PC-9 (cell line): ENCODE measurements around the gene CDH26. TPM values are rescaled to one million over a fixed set of nuclear protein-coding genes. Genes with fewer than 3 reads are reported as not detected.

Source experiments
- BruUV-seq: library from RNA; stranded (reverse); fragments of 400-500 nt; replicated peaks from 2 replicates; lab custom pipeline; 2021; lab: Mats Ljungman, UMichigan
- CTCF ChIA-PET: fragments of 300-600 bp; sonication (Branson Sonifier 250); formaldehyde crosslinking; loops from one replicate; lab custom pipeline; 2022; ENCODE audit warnings: antibody characterized with exemption; lab: Charles Lee
- POLR2A ChIA-PET: fragments of 300-600 bp; sonication (Branson Sonifier 250); formaldehyde crosslinking; loops from one replicate; lab custom pipeline; 2022; ENCODE audit warnings: antibody characterized with exemption; ENCODE audit not compliant: unreplicated experiment; lab: Charles Lee
- DNase-seq, 2 experiments: peaks; one replicate each; pipeline versions ENCODE4 v3.0.0 to v3.0.0-alpha.2; 2015 to 2022; ENCODE audit warnings: mixed read lengths in 1 of 2
- H2AFZ ChIP-seq: fragments of 200-600 bp; sonication (generic); 2 replicates; pipeline ENCODE4 v1.8.1; 2017; ENCODE audit warnings: antibody characterized with exemption
- H3F3A ChIP-seq: fragments of 200-600 bp; sonication (generic); 2 replicates; pipeline ENCODE4 v1.8.1; 2017; ENCODE audit warnings: antibody characterized with exemption, mild to moderate bottlenecking, low read depth; ENCODE audit not compliant: insufficient read depth
- H3K27ac ChIP-seq: fragments of 200-600 bp; sonication (generic); 2 replicates; pipeline ENCODE4 v1.6.1; 2016; ENCODE audit warnings: mixed run types
- H3K27me3 ChIP-seq: fragments of 200-600 bp; sonication (generic); 2 replicates; pipeline ENCODE4 v1.6.1; 2016; ENCODE audit warnings: low read depth, mixed run types; ENCODE audit not compliant: insufficient read depth
- H3K36me3 ChIP-seq: fragments of 200-600 bp; sonication (generic); 2 replicates; pipeline ENCODE4 v1.6.1; 2016; ENCODE audit warnings: low read depth, mixed run types
- H3K4me1 ChIP-seq: fragments of 200-600 bp; sonication (generic); replicated peaks from 2 replicates; pipeline ENCODE4 v1.6.1; 2016; ENCODE audit warnings: mixed run types; ENCODE audit not compliant: insufficient read depth
- H3K4me2 ChIP-seq: fragments of 200-600 bp; sonication (generic); 2 replicates; pipeline ENCODE4 v1.6.1; 2017; ENCODE audit warnings: mixed run types
- H3K4me3 ChIP-seq: fragments of 200-600 bp; sonication (generic); 2 replicates; pipeline ENCODE4 v1.6.1; 2016; ENCODE audit warnings: mixed run types
- H3K79me2 ChIP-seq: fragments of 200-600 bp; sonication (generic); 2 replicates; pipeline ENCODE4 v1.6.1; 2017; ENCODE audit warnings: low read depth, mixed run types
- H3K9me2 ChIP-seq: fragments of 200-600 bp; sonication (generic); 2 replicates; pipeline ENCODE4 v1.8.1; 2017; ENCODE audit warnings: mild to moderate bottlenecking; ENCODE audit not compliant: insufficient read depth
- H3K9me3 ChIP-seq: fragments of 200-600 bp; sonication (generic); 2 replicates; pipeline ENCODE4 v1.8.1; 2016; ENCODE audit warnings: low read depth; ENCODE audit not compliant: insufficient read depth
- H4K20me1 ChIP-seq: fragments of 200-600 bp; sonication (generic); 2 replicates; pipeline ENCODE4 v1.8.1; 2017; ENCODE audit not compliant: insufficient read depth
- CTCF ChIP-seq: fragments of 200-600 bp; sonication (generic); conservative IDR thresholded peaks from 2 replicates; pipeline ENCODE4 v1.6.1; 2017; ENCODE audit warnings: mixed run types, antibody characterized with exemption, mild to moderate bottlenecking, moderate library complexity
- EZH2 ChIP-seq: fragments of 200-600 bp; sonication (generic); IDR thresholded peaks from 2 replicates; pipeline ENCODE4 v1.8.0; 2017; ENCODE audit warnings: antibody characterized with exemption, low read depth
- intact Hi-C: fragments of 100-400 bp; cut with micrococcal nuclease; formaldehyde crosslinking; loops from one replicate; pipeline ENCODE4 v1.10.0; 2022; ENCODE audit not compliant: unreplicated experiment
- total RNA-seq: library from RNA; stranded (reverse); gene quantifications from 2 replicates; pipeline ENCODE4 v1.2.3, GENCODE V29; 2021

CDH26 gene
- total RNA-seq, 1 experiment from 2014 or later = 1.1 TPM

DNA sequence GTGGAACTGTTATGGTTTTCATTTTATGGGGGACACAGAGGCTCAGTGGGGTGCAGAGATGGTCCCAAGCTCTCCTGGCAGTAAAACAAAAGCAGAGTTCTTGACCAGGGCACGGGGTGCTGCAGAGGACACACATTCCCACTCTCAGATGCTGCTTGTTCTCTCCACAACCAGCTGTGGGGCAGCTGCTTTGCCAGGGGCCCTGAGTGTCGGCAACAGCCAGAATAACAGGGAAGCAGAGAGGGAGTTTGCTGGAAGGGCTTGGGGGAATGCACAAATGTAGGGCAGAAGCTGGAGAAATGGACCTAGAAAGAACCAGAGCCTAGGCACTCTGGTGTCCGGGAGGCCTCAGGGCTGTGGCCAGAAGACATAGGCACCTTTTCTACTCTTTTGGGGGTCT, 93.7 kb downstream of the CDH26 start:
- Histone ChIP-seq H2AFZ (no peak overlapping the region), H3K27ac (no peak overlapping the region), H3K4me2 (no peak overlapping the region), H3K79me2 (no peaks in the 10 kb centered on the region), H3K9me3 (no peaks in the 10 kb centered on the region), H3K9me2 (no peaks in the 10 kb centered on the region), H3K4me3 (no peak overlapping the region), H3K27me3 (no peaks in the 10 kb centered on the region), H3K36me3 (no peaks in the 10 kb centered on the region), H4K20me1 (no peaks in the 10 kb centered on the region), H3K4me1 (no peaks in the 10 kb centered on the region), H3F3A (no peaks in the 10 kb centered on the region)
- ChIA-PET CTCF (no interaction called here), POLR2A (no interaction called here)
- intact Hi-C loops = loop anchor here (2.0 to 10.0 kb wide), 2 partner anchors 63 to 207 kb away; no protein-coding TSS in a partner anchor
- BruUV-seq = no TSS peak
- DNase-seq = no peak
- no peak for TF ChIP-seq EZH2
- no peak for TF ChIP-seq CTCF

- DNase-seq = no peak
- no peaks in the 10 kb centered on the region for H3K9me2 ChIP-seq
- no peak overlapping the region for H3K27ac ChIP-seq
- no peak overlapping the region for H3K4me2 ChIP-seq
- H4K20me1 ChIP-seq = no peaks in the 10 kb centered on the region
- intact Hi-C loops = loop anchor here (10.0 kb wide), 1 partner anchor 208 kb away; no protein-coding TSS in a partner anchor
- H3K4me1 ChIP-seq = no peaks in the 10 kb centered on the region
- no peaks in the 10 kb centered on the region for H3K36me3 ChIP-seq
- H3K79me2 ChIP-seq = no peaks in the 10 kb centered on the region
- H3K27me3 ChIP-seq = no peaks in the 10 kb centered on the region
- no peak overlapping the region for H2AFZ ChIP-seq
- H3K4me3 ChIP-seq = no peak overlapping the region
- H3F3A ChIP-seq = no peaks in the 10 kb centered on the region
- CTCF ChIA-PET = no interaction called here
- POLR2A ChIA-PET = no interaction called here
- H3K9me3 ChIP-seq = no peaks in the 10 kb centered on the region
- BruUV-seq = no TSS peak
- TF ChIP-seq CTCF (no peak), EZH2 (no peak)
Measured at GRCh38 chr20:60052322-60052721, 94.1 kb downstream of the CDH26 start.

DNA sequence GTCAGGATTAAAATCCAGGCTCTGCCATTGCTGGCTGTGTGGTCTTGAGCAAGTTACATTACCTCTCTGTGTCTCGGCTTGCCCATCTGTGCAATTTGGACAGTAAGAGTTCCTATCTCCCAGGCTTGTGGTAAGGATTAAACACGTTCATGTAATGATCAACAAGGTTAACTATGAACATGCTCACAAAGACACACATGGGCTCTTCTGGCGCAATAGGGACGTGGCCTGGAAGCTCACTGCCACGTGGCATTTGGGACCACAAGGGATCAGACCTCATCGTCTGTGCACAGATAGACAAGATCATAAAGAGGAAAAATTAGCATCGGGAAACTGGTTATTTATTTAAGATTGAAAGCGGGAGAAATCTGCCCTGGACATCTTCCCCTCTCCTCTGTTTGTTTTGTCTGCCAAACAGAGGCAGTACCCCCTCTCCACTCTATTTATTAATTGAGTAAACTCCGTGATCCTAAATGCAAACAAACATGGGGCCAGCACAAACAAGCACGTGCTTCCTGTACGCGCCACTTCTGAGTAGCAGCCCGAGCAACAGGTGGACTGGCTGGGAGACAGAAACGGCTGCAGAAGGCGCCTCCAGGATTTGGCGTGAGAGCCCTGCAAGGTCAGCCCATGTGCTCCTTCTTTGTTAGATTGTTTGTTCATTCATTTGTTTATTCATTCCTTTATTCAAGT, 95.0 kb downstream of the CDH26 start:
- no peaks in the 10 kb centered on the region for H3K9me3 ChIP-seq
- H3K27ac ChIP-seq = no peak overlapping the region
- H4K20me1 ChIP-seq = no peaks in the 10 kb centered on the region
- no peak for TF ChIP-seq EZH2
- no peaks in the 10 kb centered on the region for H3K79me2 ChIP-seq
- CTCF ChIA-PET = no interaction called here
- H3K4me3 ChIP-seq = no peak overlapping the region
- no peaks in the 10 kb centered on the region for H3K4me1 ChIP-seq
- no peaks in the 10 kb centered on the region for H3F3A ChIP-seq
- no peak overlapping the region for H3K4me2 ChIP-seq
- no peak overlapping the region for H2AFZ ChIP-seq
- POLR2A ChIA-PET = no interaction called here
- BruUV-seq = no TSS peak
- intact Hi-C loops = loop anchor here (10.0 kb wide), 1 partner anchor 208 kb away; no protein-coding TSS in a partner anchor
- no peaks in the 10 kb centered on the region for H3K36me3 ChIP-seq
- no peak for DNase-seq
- no peaks in the 10 kb centered on the region for H3K27me3 ChIP-seq
- H3K9me2 ChIP-seq = no peaks in the 10 kb centered on the region

DNA sequence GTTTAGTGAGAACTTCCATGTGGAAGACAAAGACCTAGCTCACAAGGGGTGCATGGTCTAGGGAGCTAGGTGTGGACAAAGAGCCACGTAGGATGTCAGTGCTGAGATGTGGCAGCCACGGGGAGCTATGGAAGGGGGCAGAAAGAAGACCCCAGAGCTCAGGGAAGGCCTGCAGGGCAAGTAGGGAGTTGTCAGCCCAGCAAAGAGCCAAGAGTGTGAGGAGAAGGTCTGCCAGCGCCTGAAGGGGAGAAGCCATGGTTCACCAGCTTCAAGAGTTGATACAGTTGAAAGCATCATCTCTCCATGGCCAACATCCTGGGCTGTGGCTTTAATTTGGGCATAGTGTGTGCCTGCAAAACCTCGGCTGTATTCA, 95.6 kb downstream of the CDH26 start:
- TF ChIP-seq EZH2 (no peak), CTCF (no peak)
- no peaks in the 10 kb centered on the region for H3F3A ChIP-seq
- BruUV-seq = no TSS peak
- no peaks in the 10 kb centered on the region for H3K27me3 ChIP-seq
- no peaks in the 10 kb centered on the region for H3K9me2 ChIP-seq
- H3K79me2 ChIP-seq = no peaks in the 10 kb centered on the region
- ChIA-PET POLR2A (no interaction called here), CTCF (no interaction called here)
- no peaks in the 10 kb centered on the region for H3K9me3 ChIP-seq
- H3K4me1 ChIP-seq = no peaks in the 10 kb centered on the region
- H3K27ac ChIP-seq = no peak overlapping the region
- H3K4me2 ChIP-seq = no peak overlapping the region
- intact Hi-C loops = loop anchor here (10.0 kb wide), 1 partner anchor 209 kb away; no protein-coding TSS in a partner anchor
- H3K36me3 ChIP-seq = no peaks in the 10 kb centered on the region
- H2AFZ ChIP-seq = no peak overlapping the region
- no peak overlapping the region for H3K4me3 ChIP-seq
- DNase-seq = no peak
- H4K20me1 ChIP-seq = no peaks in the 10 kb centered on the region
